ENCODE measurements around the gene SPTB.

GRCh38 chr14:64708148-64709004 lies 171.3 kb downstream of the SPTB start:
- no peak for TF ChIP-seq CTCF (IDR thresholded peaks at IDR 0.05; ENCODE audit: low read length)
- no peak for TF ChIP-seq EZH2 (optimal IDR thresholded peaks at IDR 0.05; ENCODE audit: low read depth, low read length)
